Fibroblast of skin of left quadriceps (primary cell): ENCODE results near the gene CCDC93.
"Not testable (repeated sequence)": the region's sequence is repeated elsewhere in the genome, so short reads cannot be mapped to it uniquely, and the experiment has no call there.

Source experiments
- DNase-seq, 2 experiments: peaks; one replicate each; pipeline ENCODE4 v3.0.0-alpha.2; 2013; ENCODE audit warnings: low read depth in 2 of 2

The CCDC93 gene

DNA sequence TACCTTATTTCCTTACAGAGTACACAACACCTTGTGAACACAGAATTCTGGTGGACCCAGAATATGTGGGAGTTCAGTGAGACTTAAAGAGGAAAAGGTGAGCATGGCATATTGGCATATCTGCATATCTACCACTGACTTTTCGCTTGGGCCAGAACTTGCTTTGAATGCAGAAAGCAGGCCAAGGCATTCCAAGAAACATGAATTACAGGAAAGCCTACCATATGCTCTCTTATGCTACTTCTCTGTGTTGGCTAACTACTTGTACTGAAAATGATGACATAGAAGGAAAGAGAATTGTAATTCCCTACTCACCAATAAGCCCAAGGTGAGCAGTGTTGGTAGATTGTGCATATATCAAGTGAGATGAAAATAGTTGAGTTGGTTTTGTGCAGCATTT, 31.4 kb upstream of the CCDC93 start:
- no peak for DNase-seq

GRCh38 chr2:118044854-118045253, 31.0 kb upstream of the CCDC93 start:
- DNase-seq: no peak

GRCh38 chr2:118044103-118044716, 30.3 kb upstream of the CCDC93 start:
- no peak for DNase-seq

DNA sequence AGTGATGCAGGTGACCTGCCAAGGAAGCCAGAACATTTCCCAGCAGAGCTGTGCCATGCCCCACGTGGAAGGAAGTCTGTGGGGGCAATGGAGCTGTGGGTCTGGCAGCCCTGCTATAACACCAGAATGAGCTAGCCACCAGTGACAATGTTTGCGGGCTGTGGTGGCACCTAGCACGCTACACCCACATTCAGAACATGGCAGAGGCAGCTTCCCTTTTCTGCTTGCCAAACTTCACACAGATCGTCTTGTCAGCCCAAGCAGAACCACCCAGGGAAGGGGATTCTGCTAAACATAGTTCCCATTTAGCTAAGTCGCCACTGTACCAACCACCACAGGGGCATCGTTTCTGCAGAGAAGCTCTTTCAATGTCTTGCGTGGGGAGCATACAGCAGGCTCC, 27.0 kb upstream of the CCDC93 start:
- no peak for DNase-seq

- no peak for DNase-seq
Measured at GRCh38 chr2:118032169-118033013, 18.5 kb upstream of the CCDC93 start.

DNA sequence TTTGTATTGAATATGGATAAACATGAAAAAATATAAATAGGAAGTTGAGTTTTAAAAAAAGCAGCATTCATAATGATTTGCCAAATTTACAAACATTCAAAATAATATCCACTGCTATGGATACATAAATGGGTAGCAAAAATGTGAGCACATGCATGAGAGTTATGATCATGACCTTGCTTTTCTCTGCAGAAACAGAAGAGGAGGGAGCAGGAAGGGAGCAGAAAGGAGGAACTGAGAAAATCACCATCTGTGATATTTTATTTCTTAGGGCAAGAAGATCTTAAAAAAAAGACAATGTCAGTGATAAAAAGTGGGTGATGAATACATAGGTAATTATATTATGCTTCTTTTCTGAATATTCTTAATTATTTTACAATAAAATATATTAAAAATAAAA, 17.7 kb upstream of the CCDC93 start:
- DNase-seq: no peak

- no peak for DNase-seq
Measured at GRCh38 chr2:118029025-118029424, 15.2 kb upstream of the CCDC93 start.

DNA sequence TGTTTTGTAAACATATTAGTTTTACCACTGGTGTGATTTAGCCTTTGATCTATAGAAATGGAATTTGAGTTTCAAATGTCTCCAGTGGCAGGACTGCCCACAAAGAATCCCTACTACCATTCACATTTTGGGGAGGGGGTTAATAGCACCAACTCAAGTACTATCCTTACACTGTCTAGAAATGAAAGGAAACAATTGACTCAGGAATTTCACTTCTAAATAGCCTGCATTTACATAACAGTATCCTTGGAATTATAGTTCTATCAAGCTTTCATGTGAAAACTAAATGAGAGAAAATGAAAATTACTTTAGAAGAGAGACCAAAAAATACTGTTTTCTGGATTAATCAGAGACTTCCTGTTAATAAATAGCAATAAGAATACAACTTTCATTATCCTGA, 7.5 kb upstream of the CCDC93 start:
- DNase-seq: no peak

GRCh38 chr2:118019821-118020220, 6.0 kb upstream of the CCDC93 start:
- DNase-seq: no peak

GRCh38 chr2:118016911-118017310, 3.0 kb upstream of the CCDC93 start:
- DNase-seq: no peak

DNA sequence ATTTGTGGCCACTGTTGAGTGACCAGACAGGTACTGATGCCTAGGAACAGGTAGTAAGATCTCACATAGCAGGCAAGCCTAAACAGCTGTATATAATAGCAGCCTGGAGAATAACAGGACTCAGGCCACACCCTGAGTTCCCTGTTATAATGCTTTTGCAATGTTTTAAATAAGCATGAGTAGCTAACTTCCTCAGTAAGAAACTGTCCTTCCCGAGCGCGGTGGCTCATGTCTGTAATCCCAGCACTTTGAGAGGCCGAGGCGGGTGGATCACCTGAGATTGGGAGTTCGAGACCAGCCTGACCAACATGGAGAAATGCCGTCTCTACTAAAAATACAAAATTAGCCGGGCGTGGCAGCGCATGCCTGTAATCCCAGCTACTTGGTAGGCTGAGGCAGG, 1.9 kb upstream of the CCDC93 start:
- not testable (repeated sequence) for DNase-seq

DNA sequence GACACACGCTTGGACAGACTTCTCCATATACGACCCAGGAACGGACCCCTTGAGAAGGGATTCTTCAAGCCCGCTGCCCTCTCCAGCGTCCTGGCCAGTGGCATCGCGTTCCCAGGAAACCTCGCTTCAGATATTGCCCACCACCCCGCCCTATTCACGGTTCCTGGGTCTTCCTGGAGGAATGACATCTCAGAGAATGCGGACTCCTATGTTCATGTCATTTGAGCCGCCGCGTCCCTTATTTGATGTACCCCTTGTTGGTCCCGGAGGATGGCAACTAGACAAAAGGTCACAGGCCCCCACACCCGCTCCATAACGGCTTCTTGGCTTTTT, 588 bp upstream of the CCDC93 start:
- DNase-seq: no peak

DNA sequence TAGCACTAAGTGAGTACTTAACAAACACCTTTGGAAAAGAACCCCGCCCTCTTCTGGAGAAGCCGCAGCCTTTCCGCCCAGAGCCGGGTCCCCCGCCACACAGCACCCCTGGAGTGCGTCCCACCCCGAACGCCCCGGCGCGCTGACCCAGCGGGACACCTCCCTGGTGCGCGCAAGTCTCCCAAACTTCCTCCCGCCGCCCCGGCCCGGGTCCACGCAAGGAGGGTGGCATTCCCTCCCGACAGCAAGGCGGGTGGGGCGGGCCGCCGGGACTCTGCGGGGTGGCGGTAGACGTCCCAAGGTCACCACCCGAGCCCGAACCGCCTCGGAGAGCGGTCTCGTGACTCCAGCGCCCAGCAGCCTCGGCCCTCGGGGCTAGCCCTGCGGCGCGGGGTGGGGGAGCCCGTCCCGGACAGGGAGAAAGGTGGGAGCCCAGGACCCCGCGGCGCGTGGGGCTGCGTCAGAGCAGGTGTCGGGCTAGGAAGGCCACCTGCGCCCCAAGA, 598 bp downstream of the CCDC93 start:
- DNase-seq: no peak

DNA sequence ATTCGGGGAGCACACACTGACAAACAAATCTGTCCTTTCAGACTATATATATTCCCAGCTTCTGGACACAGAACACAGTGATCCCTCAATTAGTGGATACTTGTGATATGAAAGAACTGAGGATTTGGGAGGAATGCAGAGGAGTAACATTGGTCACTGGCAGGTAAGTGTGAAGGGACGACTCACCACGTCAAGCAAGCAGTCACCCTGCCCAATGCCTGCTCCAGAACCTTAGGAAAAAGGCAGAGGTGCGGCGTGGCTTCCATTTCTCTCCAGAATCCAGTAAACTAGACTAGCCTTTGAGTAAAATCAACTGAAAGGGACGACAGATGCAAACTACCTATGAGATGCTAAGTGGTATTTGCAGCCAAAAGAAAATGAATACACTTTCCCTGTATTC, 1.1 kb downstream of the CCDC93 start:
- no peak for DNase-seq

- DNase-seq: no peak
Measured at GRCh38 chr2:118010473-118010872, 3.4 kb downstream of the CCDC93 start.

- no peak for DNase-seq
Measured at GRCh38 chr2:118006861-118007260, 7.0 kb downstream of the CCDC93 start.

GRCh38 chr2:118006326-118006725, 7.5 kb downstream of the CCDC93 start:
- DNase-seq: no peak

DNA sequence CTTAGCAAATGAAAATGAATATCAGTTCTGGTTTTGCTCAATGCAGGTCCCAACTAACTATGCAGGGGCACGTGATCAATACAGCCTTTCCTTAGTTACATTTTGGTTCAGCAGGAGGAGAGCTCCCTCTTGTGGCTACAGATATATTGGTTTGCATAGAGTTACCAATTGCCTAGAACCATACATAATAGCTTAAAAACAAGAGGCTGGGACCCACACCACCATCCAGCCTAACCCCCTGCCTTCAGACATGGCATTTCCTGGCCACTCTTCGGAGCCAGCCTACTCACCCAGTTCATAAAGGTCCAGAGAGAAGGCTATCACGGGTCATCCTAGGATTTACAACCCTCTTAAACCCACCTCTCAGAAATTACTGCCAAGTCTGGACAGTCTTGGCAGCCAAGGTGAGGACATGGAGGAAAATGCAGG, 10.5 kb downstream of the CCDC93 start:
- peak; percentile 61 to 66 for DNase-seq

- no peak for DNase-seq
Measured at GRCh38 chr2:118000041-118000440, 13.8 kb downstream of the CCDC93 start.

DNA sequence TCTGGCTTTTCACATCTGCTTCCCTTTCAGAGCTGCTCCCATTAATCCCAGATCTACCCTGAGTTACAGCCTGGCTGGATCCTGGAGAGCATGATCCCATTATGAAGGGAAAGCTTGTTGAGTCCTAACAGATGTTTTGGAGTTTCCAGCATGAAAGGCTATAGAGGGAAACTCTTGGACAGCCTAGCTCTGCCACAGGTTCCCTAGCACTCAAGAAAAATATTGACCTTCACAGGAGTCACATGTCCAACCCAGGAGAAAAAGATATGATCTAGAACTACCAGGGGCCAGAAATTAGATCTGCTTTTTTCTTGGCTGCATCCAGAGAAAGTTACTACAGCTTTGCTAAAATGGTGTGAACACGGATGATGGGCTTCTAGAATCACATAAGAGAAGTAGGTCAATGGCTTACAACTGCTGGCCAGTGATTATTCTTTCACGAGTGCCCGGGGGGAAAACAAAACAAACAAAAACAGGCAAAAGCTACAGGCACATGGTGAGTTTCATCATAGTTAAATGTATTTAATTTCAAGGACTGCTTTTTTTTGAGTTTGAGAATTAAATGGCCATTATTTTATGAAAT, 15.9 kb downstream of the CCDC93 start:
- DNase-seq: no peak

DNA sequence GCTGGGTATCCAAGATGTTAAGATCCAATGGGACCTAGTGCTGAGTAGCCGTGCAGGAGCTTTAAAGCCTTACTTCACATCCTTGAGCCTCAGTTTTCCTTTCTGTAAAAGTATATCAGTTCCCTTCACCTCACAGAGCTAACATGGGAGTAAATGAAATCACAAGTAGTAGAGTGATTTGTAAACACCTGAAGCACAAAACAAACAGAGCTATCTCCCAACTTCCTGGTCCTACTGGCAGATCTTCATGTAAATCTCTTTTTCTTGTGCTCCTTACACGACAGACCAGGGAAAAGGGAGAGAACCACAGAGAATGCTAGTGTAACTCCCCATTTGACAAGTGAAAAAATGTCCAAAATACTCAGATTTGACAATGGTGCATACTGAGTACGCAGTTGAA, 17.3 kb downstream of the CCDC93 start:
- no peak for DNase-seq

DNA sequence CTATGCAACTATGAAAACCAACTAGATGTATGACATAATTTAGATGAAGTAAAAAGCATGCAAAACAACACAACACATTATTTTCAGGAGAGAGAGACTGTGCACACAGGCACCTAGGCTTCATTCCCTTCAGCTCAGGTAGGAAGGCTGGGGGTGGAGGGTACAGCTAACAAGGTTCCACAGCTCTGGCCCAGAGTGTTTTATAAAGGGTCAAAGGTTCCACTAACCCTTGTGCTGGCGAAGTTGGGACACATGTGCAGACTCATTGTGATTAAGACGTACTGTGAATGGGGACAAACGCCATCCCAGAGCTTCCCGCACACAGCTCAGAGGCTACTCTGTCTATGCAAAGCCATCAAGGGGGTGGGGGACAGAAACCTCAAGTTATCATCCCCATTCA, 19.1 kb downstream of the CCDC93 start:
- no peak for DNase-seq

GRCh38 chr2:117989854-117990438, 23.9 kb downstream of the CCDC93 start:
- DNase-seq: no peak
